Fibroblast of lung (primary cell): ENCODE data around the gene CLMP.

Experiments used
- EZH2 ChIP-seq: IDR thresholded peaks from 2 replicates; pipeline ENCODE4 v1.5.1; 2012; ENCODE audit warnings: low read length, control low read depth, mild to moderate bottlenecking; ENCODE audit errors: missing control alignments
- TF ChIP-seq, protein P1 (sequence below), 2 donors: IDR thresholded peaks in 1 of 2; conservative IDR thresholded peaks in 1 of 2; 1 replicate in 1 of 2; 2 replicates in 1 of 2; pipeline ENCODE4 v1.5.1; 2011 to 2012; ENCODE audit warnings: low read length in 2 of 2, control low read depth in 1 of 2, inconsistent platforms in 1 of 2, low read depth in 1 of 2, mild to moderate bottlenecking in 1 of 2

DNA sequence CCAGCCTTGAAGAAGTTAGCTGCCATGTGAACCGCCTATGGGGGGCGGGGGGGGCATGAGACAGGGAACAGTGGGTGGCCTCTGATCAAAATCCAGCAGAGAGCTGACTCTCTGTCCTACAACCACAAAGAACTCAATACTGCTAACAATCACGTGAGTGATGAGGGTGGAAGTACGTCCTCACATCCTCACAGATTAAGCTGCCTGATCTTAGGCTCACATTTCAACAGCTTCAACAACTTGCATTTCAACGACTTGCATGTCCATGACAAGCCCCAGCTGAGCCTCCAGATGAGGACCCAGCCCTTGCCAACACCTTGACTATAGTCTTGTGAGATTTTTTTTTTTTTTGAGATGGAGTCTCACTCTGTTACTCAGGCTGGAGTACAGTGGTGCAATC is 51.6 kb downstream of the CLMP start:
- TF ChIP-seq, protein P1, sequence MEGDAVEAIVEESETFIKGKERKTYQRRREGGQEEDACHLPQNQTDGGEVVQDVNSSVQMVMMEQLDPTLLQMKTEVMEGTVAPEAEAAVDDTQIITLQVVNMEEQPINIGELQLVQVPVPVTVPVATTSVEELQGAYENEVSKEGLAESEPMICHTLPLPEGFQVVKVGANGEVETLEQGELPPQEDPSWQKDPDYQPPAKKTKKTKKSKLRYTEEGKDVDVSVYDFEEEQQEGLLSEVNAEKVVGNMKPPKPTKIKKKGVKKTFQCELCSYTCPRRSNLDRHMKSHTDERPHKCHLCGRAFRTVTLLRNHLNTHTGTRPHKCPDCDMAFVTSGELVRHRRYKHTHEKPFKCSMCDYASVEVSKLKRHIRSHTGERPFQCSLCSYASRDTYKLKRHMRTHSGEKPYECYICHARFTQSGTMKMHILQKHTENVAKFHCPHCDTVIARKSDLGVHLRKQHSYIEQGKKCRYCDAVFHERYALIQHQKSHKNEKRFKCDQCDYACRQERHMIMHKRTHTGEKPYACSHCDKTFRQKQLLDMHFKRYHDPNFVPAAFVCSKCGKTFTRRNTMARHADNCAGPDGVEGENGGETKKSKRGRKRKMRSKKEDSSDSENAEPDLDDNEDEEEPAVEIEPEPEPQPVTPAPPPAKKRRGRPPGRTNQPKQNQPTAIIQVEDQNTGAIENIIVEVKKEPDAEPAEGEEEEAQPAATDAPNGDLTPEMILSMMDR (conservative IDR thresholded peaks at IDR 0.05 in 1 of 2, IDR thresholded peaks at IDR 0.05 in 1 of 2; ENCODE audit: low read depth in 1 of 2, low read length in 2 of 2), result no peak
- no peak for TF ChIP-seq EZH2
